Measurements from ENCODE around the gene MTUS2. TPM values are rescaled to one million over a fixed set of nuclear protein-coding genes. Genes with fewer than 3 reads are reported as not detected.

The MTUS2 gene
- total RNA-seq, 1 experiment from 2014 or later: not detected

- no peak for DNase-seq
These were observed 669.8 kb downstream of the MTUS2 start for GRCh38 chr13:29489650-29490560.

GRCh38 chr13:29490561-29490885 lies 670.4 kb downstream of the MTUS2 start:
- H3K9ac ChIP-seq (ENCODE audit: low read length): no peak overlapping the region
- CTCF ChIA-PET: no interaction called here

More at GRCh38 chr13:29489650-29490560, 669.8 kb downstream of the MTUS2 start:
- no peaks in the 10 kb centered on the region for H3K79me2 ChIP-seq (ENCODE audit: low read length)
- intact Hi-C loops (cut with micrococcal nuclease): no loop called here
- no TSS peak for BruUV-seq (replicated peaks)
- H3K4me1 ChIP-seq (ENCODE audit: insufficient read depth, low read length): no peaks in the 10 kb centered on the region
- POLR2A ChIA-PET (ENCODE audit: unreplicated experiment): no interaction called here
- no peak for TF ChIP-seq EZH2 (IDR thresholded peaks at IDR 0.05; ENCODE audit: low read length, unreplicated experiment)
- TF ChIP-seq CTCF (conservative IDR thresholded peaks at IDR 0.05; ENCODE audit: low read depth, low read length): no peak
- no peak for TF ChIP-seq EZH2phosphoT487 (IDR thresholded peaks at IDR 0.05; ENCODE audit: borderline replicate concordance, low read length)
- no peak overlapping the region for H2AFZ ChIP-seq (ENCODE audit: low read length)
- H3K9me2 ChIP-seq (replicated peaks; ENCODE audit: low read length): no peaks in the 10 kb centered on the region
- H3K4me3 ChIP-seq (ENCODE audit: low read length): no peak overlapping the region
- H3K27me3 ChIP-seq (ENCODE audit: low read length): peaks cover 71% of the 10 kb centered on the region
- no peak overlapping the region for H3K9ac ChIP-seq (ENCODE audit: low read length)
- no peak for ATAC-seq
- no peaks in the 10 kb centered on the region for H4K20me1 ChIP-seq (ENCODE audit: low read length)
- H3F3A ChIP-seq (ENCODE audit: low read length, unreplicated experiment): no peaks in the 10 kb centered on the region
- H3K36me3 ChIP-seq (ENCODE audit: low read depth, low read length): no peaks in the 10 kb centered on the region
- H3K27ac ChIP-seq (ENCODE audit: low read length): no peak overlapping the region
- no peak overlapping the region for H3K4me2 ChIP-seq (ENCODE audit: low read length)
- no peaks in the 10 kb centered on the region for H3K9me3 ChIP-seq (ENCODE audit: low read length)
- CTCF ChIA-PET: no interaction called here

More at GRCh38 chr13:29490561-29490885, 670.4 kb downstream of the MTUS2 start:
- no peaks in the 10 kb centered on the region for H3K4me1 ChIP-seq (ENCODE audit: insufficient read depth, low read length)
- H3K9me2 ChIP-seq (replicated peaks; ENCODE audit: low read length): no peaks in the 10 kb centered on the region
- intact Hi-C loops (cut with micrococcal nuclease): no loop called here
- POLR2A ChIA-PET (ENCODE audit: unreplicated experiment): no interaction called here
- DNase-seq: no peak
- peaks cover 65% of the 10 kb centered on the region for H3K27me3 ChIP-seq (ENCODE audit: low read length)
- no peak overlapping the region for H3K27ac ChIP-seq (ENCODE audit: low read length)
- no peaks in the 10 kb centered on the region for H3F3A ChIP-seq (ENCODE audit: low read length, unreplicated experiment)
- H2AFZ ChIP-seq (ENCODE audit: low read length): no peak overlapping the region
- H3K79me2 ChIP-seq (ENCODE audit: low read length): no peaks in the 10 kb centered on the region
- no TSS peak for BruUV-seq (replicated peaks)
- no peaks in the 10 kb centered on the region for H3K36me3 ChIP-seq (ENCODE audit: low read depth, low read length)
- H3K4me2 ChIP-seq (ENCODE audit: low read length): no peak overlapping the region
- no peaks in the 10 kb centered on the region for H3K9me3 ChIP-seq (ENCODE audit: low read length)
- H4K20me1 ChIP-seq (ENCODE audit: low read length): no peaks in the 10 kb centered on the region
- TF ChIP-seq EZH2 (IDR thresholded peaks at IDR 0.05; ENCODE audit: low read length, unreplicated experiment) (no peak), EZH2phosphoT487 (IDR thresholded peaks at IDR 0.05; ENCODE audit: borderline replicate concordance, low read length) (no peak), CTCF (conservative IDR thresholded peaks at IDR 0.05; ENCODE audit: low read depth, low read length) (no peak)
- ATAC-seq: no peak
- H3K4me3 ChIP-seq (ENCODE audit: low read length): no peak overlapping the region
